H1 (cell line): Measurements from ENCODE around the gene ADCK2. TPM values are rescaled to one million over a fixed set of nuclear protein-coding genes. Genes with fewer than 3 reads are reported as not detected.

Experiments
- CTCF ChIA-PET: fragments of 300-600 bp; sonication (Branson Sonifier 250); formaldehyde crosslinking; loops from one replicate; lab custom pipeline; 2021; ENCODE audit not compliant: partially characterized antibody; lab: Charles Lee
- POLR2A ChIA-PET: fragments of 300-600 bp; sonication (Branson Sonifier 250); formaldehyde crosslinking; loops from one replicate; lab custom pipeline; 2021; ENCODE audit warnings: inconsistent platforms; ENCODE audit not compliant: partially characterized antibody; lab: Charles Lee
- DNase-seq, 2 experiments: peaks; one replicate each; pipeline versions ENCODE4 v3.0.0 to v3.0.0-alpha.2; 2010 to 2022; ENCODE audit warnings: low spot score in 2 of 2, low read depth in 1 of 2, mixed read lengths in 1 of 2
- FAIRE-seq: peaks from 2 replicates; lab custom pipeline; 2011; peaks lifted over from hg19 to GRCh38; lab: Jason Lieb, UNC
- H2AFZ ChIP-seq: 2 replicates; pipeline ENCODE4 v1.8.1; 2012; ENCODE audit warnings: low read length, inconsistent platforms
- H2AK5ac ChIP-seq: 2 replicates; pipeline ENCODE4 v1.6.1; 2013; ENCODE audit warnings: low read depth, low read length
- H2BK120ac ChIP-seq: replicated peaks from 2 replicates; pipeline ENCODE3; 2013; ENCODE audit warnings: low read depth, low read length, inconsistent platforms
- H2BK12ac ChIP-seq: 2 replicates; pipeline ENCODE4 v1.6.1; 2013; ENCODE audit warnings: low read depth, low read length
- H2BK15ac ChIP-seq: 2 replicates; pipeline ENCODE4 v1.6.1; 2013; ENCODE audit warnings: low read length
- H2BK20ac ChIP-seq: 2 replicates; pipeline ENCODE4 v1.6.1; 2013; ENCODE audit warnings: low read length
- H2BK5ac ChIP-seq: 2 replicates; pipeline ENCODE4 v1.6.1; 2013; ENCODE audit warnings: low read depth, low read length
- H3K14ac ChIP-seq: 2 replicates; pipeline ENCODE4 v1.6.1; 2013; ENCODE audit warnings: inconsistent platforms; ENCODE audit not compliant: insufficient read length
- H3K18ac ChIP-seq: 2 replicates; pipeline ENCODE4 v1.6.1; 2013; ENCODE audit warnings: low read length; ENCODE audit errors: extremely low read depth
- H3K23ac ChIP-seq: 2 replicates; pipeline ENCODE4 v1.6.1; 2013; ENCODE audit warnings: inconsistent platforms; ENCODE audit not compliant: insufficient read length
- H3K23me2 ChIP-seq: 2 replicates; pipeline ENCODE4 v1.6.1; 2013; ENCODE audit warnings: low read depth, low read length
- H3K27ac ChIP-seq: 2 replicates; pipeline ENCODE4 v1.6.1; 2011; ENCODE audit warnings: low read depth, low read length, inconsistent platforms
- H3K27me3 ChIP-seq, 4 experiments: replicated peaks in 1 of 4; 1 replicate in 1 of 4; 2 replicates in 3 of 4; pipeline versions ENCODE4 v1.6.1 to v1.8.1; 2011 to 2013; ENCODE audit warnings: low read length in 3 of 4, mild to moderate bottlenecking in 3 of 4, inconsistent platforms in 2 of 4, mixed read lengths in 2 of 4, moderate library complexity in 1 of 4; ENCODE audit not compliant: control insufficient read depth in 3 of 4, insufficient read depth in 3 of 4; ENCODE audit errors: extremely low read depth in 1 of 4
- H3K36me3 ChIP-seq, 4 experiments: 2 replicates each; pipeline versions ENCODE4 v1.6.1 to v1.8.1; 2011 to 2013; ENCODE audit warnings: mild to moderate bottlenecking in 4 of 4, low read length in 3 of 4, moderate library complexity in 2 of 4, control low read depth in 1 of 4, inconsistent platforms in 1 of 4; ENCODE audit not compliant: insufficient read depth in 4 of 4, control insufficient read depth in 2 of 4
- H3K4ac ChIP-seq: replicated peaks from 2 replicates; pipeline ENCODE3; 2013; ENCODE audit warnings: low read length, low read depth, mixed read lengths, inconsistent platforms; ENCODE audit not compliant: insufficient read length
- H3K4me1 ChIP-seq, 4 experiments: replicated peaks in 1 of 4; 1 replicate in 1 of 4; 2 replicates in 3 of 4; pipeline versions ENCODE4 v1.6.1 to v1.8.1; 2011 to 2013; ENCODE audit warnings: low read length in 3 of 4, inconsistent platforms in 2 of 4, mixed read lengths in 1 of 4; ENCODE audit not compliant: insufficient read depth in 4 of 4, control insufficient read depth in 3 of 4
- H3K4me2 ChIP-seq, 2 experiments: 2 replicates each; pipeline versions ENCODE4 v1.6.1 to v1.8.1; 2011 to 2013; ENCODE audit warnings: low read depth in 2 of 2, low read length in 2 of 2, control low read depth in 1 of 2, inconsistent platforms in 1 of 2, mild to moderate bottlenecking in 1 of 2; ENCODE audit not compliant: insufficient read depth in 1 of 2
- H3K4me3 ChIP-seq, 4 experiments: fragments of 200-600, 300-600 bp in 1 of 4; sonication (generic), shearing (Covaris generic), sonication (Bioruptor Twin) in 1 of 4; 2 replicates each; pipeline versions ENCODE4 v1.5.1 to v1.8.1; 2011 to 2016; ENCODE audit warnings: low read length in 4 of 4, low read depth in 3 of 4, control low read depth in 2 of 4, inconsistent platforms in 2 of 4, mild to moderate bottlenecking in 2 of 4, mixed read lengths in 1 of 4, moderate library complexity in 1 of 4; ENCODE audit not compliant: insufficient read depth in 2 of 4; ENCODE audit errors: extremely low read depth in 1 of 4
- H3K56ac ChIP-seq: replicated peaks from 2 replicates; pipeline ENCODE3; 2013; ENCODE audit warnings: low read depth, mild to moderate bottlenecking, mixed read lengths, low read length, inconsistent platforms; ENCODE audit not compliant: insufficient read length
- H3K79me1 ChIP-seq: 2 replicates; pipeline ENCODE4 v1.6.1; 2013; ENCODE audit warnings: low read depth, low read length, control low read depth
- H3K79me2 ChIP-seq, 2 experiments: 2 replicates each; pipeline versions ENCODE4 v1.6.1 to v1.8.1; 2012 to 2013; ENCODE audit warnings: low read length in 2 of 2, mild to moderate bottlenecking in 2 of 2, inconsistent platforms in 1 of 2; ENCODE audit not compliant: insufficient read depth in 2 of 2, control insufficient read depth in 1 of 2
- H3K9ac ChIP-seq, 4 experiments: replicated peaks in 1 of 4; 1 replicate in 1 of 4; 2 replicates in 3 of 4; pipeline versions ENCODE4 v1.6.1 to v1.8.1; 2011 to 2013; ENCODE audit warnings: low read depth in 3 of 4, low read length in 3 of 4, control low read depth in 2 of 4, mild to moderate bottlenecking in 2 of 4, moderate library complexity in 2 of 4, inconsistent platforms in 1 of 4; ENCODE audit errors: extremely low read depth in 1 of 4
- H3K9me3 ChIP-seq, 2 experiments: 2 replicates each; pipeline versions ENCODE4 v1.6.1 to v1.8.1; 2012 to 2013; ENCODE audit warnings: mild to moderate bottlenecking in 2 of 2, moderate library complexity in 2 of 2, control low read depth in 1 of 2, inconsistent platforms in 1 of 2, low read depth in 1 of 2, low read length in 1 of 2, mixed read lengths in 1 of 2; ENCODE audit not compliant: insufficient read depth in 2 of 2
- H4K20me1 ChIP-seq, 2 experiments: replicated peaks in 1 of 2; 2 replicates each; pipeline versions ENCODE3 to v1.8.1; 2011 to 2013; ENCODE audit warnings: inconsistent platforms in 2 of 2, low read length in 2 of 2, mild to moderate bottlenecking in 1 of 2; ENCODE audit not compliant: insufficient read depth in 2 of 2, control insufficient read depth in 1 of 2
- H4K5ac ChIP-seq: 2 replicates; pipeline ENCODE4 v1.6.1; 2013; ENCODE audit warnings: low read length, low read depth, mixed read lengths, inconsistent platforms; ENCODE audit not compliant: insufficient read length
- H4K8ac ChIP-seq: 2 replicates; pipeline ENCODE4 v1.8.0; 2013; ENCODE audit warnings: mild to moderate bottlenecking, moderate library complexity, low read length, inconsistent platforms; ENCODE audit not compliant: insufficient read depth; ENCODE audit errors: extremely low read depth
- H4K91ac ChIP-seq: replicated peaks from 2 replicates; pipeline ENCODE3; 2013; ENCODE audit warnings: low read length, mixed read lengths, inconsistent platforms; ENCODE audit not compliant: insufficient read length
- JUN ChIP-seq: IDR thresholded peaks from 2 replicates; pipeline ENCODE4 v1.6.1; 2011; ENCODE audit warnings: low read depth, mild to moderate bottlenecking, improper control_type of control experiment, low read length
- JUND ChIP-seq: IDR thresholded peaks from 2 replicates; pipeline ENCODE4 v1.6.1; 2011; ENCODE audit warnings: mild to moderate bottlenecking, improper control_type of control experiment, low read length
- MAX ChIP-seq: IDR thresholded peaks from 2 replicates; pipeline ENCODE4 v1.6.1; 2012; ENCODE audit warnings: inconsistent platforms
- RBBP5 ChIP-seq: IDR thresholded peaks from 2 replicates; pipeline ENCODE4 v1.7.1; 2012; ENCODE audit warnings: low read depth, mild to moderate bottlenecking, inconsistent platforms, low read length, moderate library complexity, borderline replicate concordance
- RFX5 ChIP-seq: IDR thresholded peaks from 2 replicates; pipeline ENCODE4 v1.6.1; 2011; ENCODE audit warnings: low read depth, low read length, improper control_type of control experiment, borderline replicate concordance
- SAP30 ChIP-seq: fragments of 300-600 bp; sonication (generic); IDR thresholded peaks from 2 replicates; pipeline ENCODE4 v1.7.1; 2012; ENCODE audit warnings: low read length, moderate library complexity, mild to moderate bottlenecking, inconsistent platforms; ENCODE audit not compliant: insufficient read depth, insufficient replicate concordance
- SIX5 ChIP-seq: IDR thresholded peaks from 2 replicates; pipeline ENCODE4 v1.6.1; 2011; ENCODE audit warnings: mild to moderate bottlenecking, low read depth, low read length
- polyA plus RNA-seq, 7 experiments: library from polyadenylated mRNA; depleted of rRNA in 3 of 7; stranded (reverse) in 5 of 7; unstranded in 2 of 7; fragments of >200 nt in 5 of 7; fragments of 200-250 nt in 2 of 7; gene quantifications; 1 replicate in 5 of 7; 2 replicates in 1 of 7; 4 replicates in 1 of 7; pipeline versions ENCODE4 v1.2.1 to v1.2.3, GENCODE V29; 2011 to 2013; ENCODE audit warnings: missing spikeins in 2 of 7, mixed read lengths in 2 of 7
- total RNA-seq: library from RNA; stranded (reverse); fragmentation: NEBNext Ultra II Directional; extraction: Animal tissue kit (Norgen Biotek cat#: 25700); gene quantifications from 2 replicates; pipeline ENCODE4 v1.2.1, GENCODE V29; 2021

The ADCK2 gene
- total and polyA plus RNA-seq, 2 of the 8 experiments (the other 6 are each of a cell fraction or from before 2014, with no cell fraction given): 6.9 to 11.7 TPM

GRCh38 chr7:140738280-140738679 is 65.5 kb downstream of the ADCK2 start:
- H4K5ac ChIP-seq: no peak overlapping the region
- no peak overlapping the region for H3K14ac ChIP-seq
- H3K18ac ChIP-seq: no peak overlapping the region
- DNase-seq: no peak
- H2AFZ ChIP-seq: no peak overlapping the region
- no peak overlapping the region for H3K9ac ChIP-seq
- no peaks in the 10 kb centered on the region for H3K79me1 ChIP-seq
- no peaks in the 10 kb centered on the region for H3K79me2 ChIP-seq
- no peaks in the 10 kb centered on the region for H3K9me3 ChIP-seq
- no peak overlapping the region for H3K56ac ChIP-seq
- H3K27ac ChIP-seq: no peak overlapping the region
- no peak for TF ChIP-seq RBBP5
- TF ChIP-seq SIX5: no peak
- no peak for TF ChIP-seq JUN
- no peak for TF ChIP-seq JUND
- no peak for TF ChIP-seq MAX
- no peak for TF ChIP-seq RFX5
- no peak for TF ChIP-seq SAP30
- H2BK20ac ChIP-seq: no peak overlapping the region
- no peak overlapping the region for H3K23ac ChIP-seq
- H4K91ac ChIP-seq: no peak overlapping the region
- no peak overlapping the region for H2BK5ac ChIP-seq
- H3K4me1 ChIP-seq: no peaks in the 10 kb centered on the region
- no peaks in the 10 kb centered on the region for H4K20me1 ChIP-seq
- no peaks in the 10 kb centered on the region for H3K23me2 ChIP-seq
- no peak overlapping the region for H2BK12ac ChIP-seq
- ChIA-PET CTCF (interaction anchor here (0.8 to 1.3 kb wide), 6 partner anchors 12 to 208 kb away, joined by 3 to 5 read pairs (median 4); no protein-coding TSS in a partner anchor), POLR2A (no interaction called here)
- H3K4me2 ChIP-seq: no peak overlapping the region
- no peak overlapping the region for H3K4me3 ChIP-seq
- H3K36me3 ChIP-seq: peaks cover 0 to 12% (median 1%) of the 10 kb centered on the region in 4 experiments; a peak in 4 of 8 replicates
- H2BK120ac ChIP-seq: no peak overlapping the region
- H4K8ac ChIP-seq: no peak overlapping the region
- H2BK15ac ChIP-seq: no peak overlapping the region
- no peak overlapping the region for H3K4ac ChIP-seq
- no peak overlapping the region for H2AK5ac ChIP-seq
- no peak for FAIRE-seq
- H3K27me3 ChIP-seq: no peaks in the 10 kb centered on the region
